Gastroesophageal sphincter (tissue), 3 donors: ENCODE data around the gene KRT38.

ENCODE experiments used
- CTCF ChIP-seq, 4 experiments: fragments of 200-600 bp in 2 of 4; fragments of 450-650 bp in 2 of 4; sonication (generic) in 1 of 4; IDR thresholded peaks; one replicate each; pipeline ENCODE4 v1.5.1; 2017 to 2019; ENCODE audit warnings: antibody characterized with exemption in 4 of 4, mild to moderate bottlenecking in 2 of 4, moderate library complexity in 2 of 4
- POLR2A ChIP-seq, 2 donors: fragments of 450-650 bp; IDR thresholded peaks; one replicate each; pipeline ENCODE4 v1.6.1; 2017; ENCODE audit warnings: antibody characterized with exemption in 2 of 2, mild to moderate bottlenecking in 2 of 2, moderate library complexity in 1 of 2
- POLR2AphosphoS5 ChIP-seq: sonication (generic); formaldehyde crosslinking; IDR thresholded peaks from one replicate; pipeline ENCODE4 v1.6.1; 2017; ENCODE audit warnings: antibody characterized with exemption

- TF ChIP-seq CTCF (IDR thresholded peaks at IDR 0.05) (no peak), POLR2AphosphoS5 (no peak), POLR2A (IDR thresholded peaks at IDR 0.05) (no peak)
Observed at GRCh38 chr17:41466988-41467387, 26.2 kb upstream of the KRT38 start, which contains the start of gene KRT32.
